HepG2 (cell line): ENCODE measurements around the gene MYOZ3. TPM values are rescaled to one million over a fixed set of nuclear protein-coding genes. Genes with fewer than 3 reads are reported as not detected.
A peak's percentile ranks its signal among the peaks of the same experiment; 100 is the strongest.

Experiments
- CREM ChIP-seq, 2 experiments: sonication (generic) in 1 of 2; formaldehyde crosslinking in 1 of 2; IDR thresholded peaks; 2 replicates each; pipeline versions ENCODE4 v1.4.0 to v1.6.1; 2016 to 2020; ENCODE audit warnings: antibody characterized with exemption in 1 of 2, mild to moderate bottlenecking in 1 of 2, missing genetic modification reagents in 1 of 2
- HCFC1 ChIP-seq: fragments of 150-350 bp; IDR thresholded peaks from 2 replicates; pipeline ENCODE4 v1.6.1; 2014; ENCODE audit warnings: low read depth, low read length
- SMAD1 ChIP-seq: sonication (generic); formaldehyde crosslinking; IDR thresholded peaks from 2 replicates; pipeline ENCODE4 v1.4.0; 2020; ENCODE audit warnings: missing genetic modification reagents, low read depth, mild to moderate bottlenecking, borderline replicate concordance
- ZNF768 ChIP-seq: sonication (generic); formaldehyde crosslinking; IDR thresholded peaks from 2 replicates; pipeline ENCODE4 v1.4.0; 2020; ENCODE audit warnings: missing genetic modification reagents
- polyA plus RNA-seq, 8 experiments: library from polyadenylated mRNA; depleted of rRNA in 3 of 8; stranded (reverse) in 7 of 8; unstranded in 1 of 8; fragments of >200 nt; fragmentation: Illumina TruSeq in 4 of 8; extraction: Trizol in 4 of 8; gene quantifications; 2 replicates each; pipeline versions ENCODE4 v1.2.1 to v1.2.3, GENCODE V29; 2011 to 2016; ENCODE audit warnings: low read depth in 4 of 8, missing spikeins in 1 of 8, mixed read lengths in 1 of 8; ENCODE audit not compliant: insufficient read depth in 1 of 8
- total RNA-seq, 5 experiments: library from RNA; depleted of rRNA; stranded (reverse); fragments of >200 nt; fragmentation: Illumina TruSeq; extraction: Trizol; gene quantifications; 2 replicates each; pipeline ENCODE4 v1.2.3, GENCODE V29; 2016; ENCODE audit warnings: low read depth in 1 of 5
- TF ChIP-seq, protein P1 (sequence below): sonication (generic); formaldehyde crosslinking; IDR thresholded peaks from one replicate; pipeline ENCODE4 v1.5.1; 2020; ENCODE audit warnings: mild to moderate bottlenecking, missing genetic modification reagents; ENCODE audit errors: not compliant biosample characterization
- TF ChIP-seq, protein P2 (sequence below): sonication (generic); formaldehyde crosslinking; IDR thresholded peaks from 2 replicates; pipeline ENCODE4 v1.8.1; 2023; ENCODE audit warnings: mild to moderate bottlenecking, missing genetic modification reagents
- TF ChIP-seq, protein P3 (sequence below): fragments of 450-650 bp; IDR thresholded peaks from 2 replicates; pipeline ENCODE4 v1.6.1; 2017
- TF ChIP-seq, protein P4 (sequence below), 2 experiments: IDR thresholded peaks; 2 replicates each; pipeline ENCODE4 v1.6.1; 2011 to 2012; ENCODE audit warnings: low read length in 2 of 2, borderline replicate concordance in 1 of 2, low read depth in 1 of 2, mild to moderate bottlenecking in 1 of 2, moderate library complexity in 1 of 2
- TF ChIP-seq, protein P5 (sequence below): sonication (generic); formaldehyde crosslinking; IDR thresholded peaks from 2 replicates; pipeline ENCODE4 v1.4.0; 2020; ENCODE audit warnings: missing genetic modification reagents, borderline replicate concordance

The MYOZ3 gene
- total and polyA plus RNA-seq, 2 of the 13 experiments (the other 11 are each of a cell fraction or from before 2014, with no cell fraction given): 0.05 TPM; not detected in 1

DNA sequence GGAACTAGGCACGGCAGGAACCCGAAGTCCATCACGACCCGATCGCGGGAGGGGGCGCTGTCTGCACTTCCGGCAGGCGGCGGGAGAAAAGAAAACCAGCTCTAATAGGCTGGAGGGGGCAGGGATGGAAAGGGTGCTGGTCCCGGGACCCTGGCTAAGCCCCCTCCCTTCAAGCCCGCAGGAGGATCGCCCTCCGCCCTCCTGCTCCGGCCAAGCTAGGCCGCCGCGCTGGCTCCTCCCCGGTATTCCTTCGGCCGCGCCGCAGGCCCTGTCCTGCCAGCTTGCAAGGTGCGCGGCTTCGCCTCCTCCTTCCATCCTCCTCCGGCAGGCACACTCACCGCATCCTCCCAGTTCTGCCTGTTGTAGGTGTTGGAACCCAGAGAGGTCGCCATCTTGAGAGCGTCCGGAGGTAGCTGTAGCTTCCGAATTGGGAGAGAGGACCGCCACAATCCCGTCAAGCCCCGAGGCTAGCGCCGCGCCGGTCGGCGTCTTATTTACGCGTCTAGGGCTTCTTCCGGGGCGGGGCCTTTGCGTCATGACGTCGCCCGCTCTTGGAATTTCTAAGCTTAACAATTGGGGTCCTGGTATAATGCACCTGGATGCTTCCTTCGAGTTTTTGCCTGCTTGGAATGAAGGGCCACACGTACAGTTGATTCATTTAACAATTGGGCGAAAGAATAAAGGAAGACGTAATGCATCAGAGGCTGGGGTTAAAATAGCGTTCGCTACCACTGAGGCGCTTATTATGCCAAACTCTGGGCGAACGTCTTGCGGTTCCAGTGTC is 39.7 kb downstream of the MYOZ3 start, which contains the start of gene RBM22 (continued):
- TF ChIP-seq HCFC1: peak; percentile 30; the same call in 1 of the 2 replicates
- TF ChIP-seq CREM (IDR thresholded peaks at IDR 0.05): peak; percentile 98
- TF ChIP-seq CREM (CRISPR knock-in tag; IDR thresholded peaks at IDR 0.05): no peak
- TF ChIP-seq ZNF768 (CRISPR knock-in tag): peak; percentile 20; the same call in 1 of the 2 replicates
- TF ChIP-seq, protein P1, sequence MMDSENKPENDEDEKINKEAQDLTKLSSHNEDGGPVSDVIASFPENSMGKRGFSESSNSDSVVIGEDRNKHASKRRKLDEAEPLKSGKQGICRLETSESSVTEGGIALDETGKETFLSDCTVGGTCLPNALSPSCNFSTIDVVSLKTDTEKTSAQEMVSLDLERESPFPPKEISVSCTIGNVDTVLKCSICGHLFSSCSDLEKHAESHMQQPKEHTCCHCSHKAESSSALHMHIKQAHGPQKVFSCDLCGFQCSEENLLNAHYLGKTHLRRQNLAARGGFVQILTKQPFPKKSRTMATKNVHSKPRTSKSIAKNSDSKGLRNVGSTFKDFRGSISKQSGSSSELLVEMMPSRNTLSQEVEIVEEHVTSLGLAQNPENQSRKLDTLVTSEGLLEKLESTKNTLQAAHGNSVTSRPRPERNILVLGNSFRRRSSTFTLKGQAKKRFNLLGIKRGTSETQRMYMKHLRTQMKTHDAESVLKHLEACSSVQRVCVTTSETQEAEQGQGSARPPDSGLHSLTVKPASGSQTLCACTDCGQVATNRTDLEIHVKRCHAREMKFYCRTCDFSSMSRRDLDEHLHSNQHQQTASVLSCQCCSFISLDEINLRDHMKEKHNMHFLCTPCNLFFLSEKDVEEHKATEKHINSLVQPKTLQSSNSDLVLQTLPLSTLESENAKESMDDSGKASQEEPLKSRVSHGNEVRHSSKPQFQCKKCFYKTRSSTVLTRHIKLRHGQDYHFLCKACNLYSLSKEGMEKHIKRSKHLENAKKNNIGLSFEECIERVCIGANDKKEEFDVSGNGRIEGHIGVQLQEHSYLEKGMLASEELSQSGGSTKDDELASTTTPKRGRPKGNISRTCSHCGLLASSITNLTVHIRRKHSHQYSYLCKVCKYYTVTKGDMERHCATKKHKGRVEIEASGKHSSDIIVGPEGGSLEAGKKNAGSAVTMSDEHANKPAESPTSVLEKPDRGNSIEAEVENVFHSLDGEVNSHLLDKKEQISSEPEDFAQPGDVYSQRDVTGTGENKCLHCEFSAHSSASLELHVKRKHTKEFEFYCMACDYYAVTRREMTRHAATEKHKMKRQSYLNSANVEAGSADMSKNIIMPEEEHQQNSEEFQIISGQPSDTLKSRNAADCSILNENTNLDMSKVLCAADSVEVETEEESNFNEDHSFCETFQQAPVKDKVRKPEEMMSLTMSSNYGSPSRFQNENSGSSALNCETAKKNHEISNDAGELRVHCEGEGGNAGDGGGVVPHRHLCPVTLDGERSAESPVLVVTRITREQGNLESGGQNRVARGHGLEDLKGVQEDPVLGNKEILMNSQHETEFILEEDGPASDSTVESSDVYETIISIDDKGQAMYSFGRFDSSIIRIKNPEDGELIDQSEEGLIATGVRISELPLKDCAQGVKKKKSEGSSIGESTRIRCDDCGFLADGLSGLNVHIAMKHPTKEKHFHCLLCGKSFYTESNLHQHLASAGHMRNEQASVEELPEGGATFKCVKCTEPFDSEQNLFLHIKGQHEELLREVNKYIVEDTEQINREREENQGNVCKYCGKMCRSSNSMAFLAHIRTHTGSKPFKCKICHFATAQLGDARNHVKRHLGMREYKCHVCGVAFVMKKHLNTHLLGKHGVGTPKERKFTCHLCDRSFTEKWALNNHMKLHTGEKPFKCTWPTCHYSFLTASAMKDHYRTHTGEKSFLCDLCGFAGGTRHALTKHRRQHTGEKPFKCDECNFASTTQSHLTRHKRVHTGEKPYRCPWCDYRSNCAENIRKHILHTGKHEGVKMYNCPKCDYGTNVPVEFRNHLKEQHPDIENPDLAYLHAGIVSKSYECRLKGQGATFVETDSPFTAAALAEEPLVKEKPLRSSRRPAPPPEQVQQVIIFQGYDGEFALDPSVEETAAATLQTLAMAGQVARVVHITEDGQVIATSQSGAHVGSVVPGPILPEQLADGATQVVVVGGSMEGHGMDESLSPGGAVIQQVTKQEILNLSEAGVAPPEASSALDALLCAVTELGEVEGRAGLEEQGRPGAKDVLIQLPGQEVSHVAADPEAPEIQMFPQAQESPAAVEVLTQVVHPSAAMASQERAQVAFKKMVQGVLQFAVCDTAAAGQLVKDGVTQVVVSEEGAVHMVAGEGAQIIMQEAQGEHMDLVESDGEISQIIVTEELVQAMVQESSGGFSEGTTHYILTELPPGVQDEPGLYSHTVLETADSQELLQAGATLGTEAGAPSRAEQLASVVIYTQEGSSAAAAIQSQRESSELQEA (CRISPR knock-in tag): peak; percentile 64
- TF ChIP-seq, protein P2, sequence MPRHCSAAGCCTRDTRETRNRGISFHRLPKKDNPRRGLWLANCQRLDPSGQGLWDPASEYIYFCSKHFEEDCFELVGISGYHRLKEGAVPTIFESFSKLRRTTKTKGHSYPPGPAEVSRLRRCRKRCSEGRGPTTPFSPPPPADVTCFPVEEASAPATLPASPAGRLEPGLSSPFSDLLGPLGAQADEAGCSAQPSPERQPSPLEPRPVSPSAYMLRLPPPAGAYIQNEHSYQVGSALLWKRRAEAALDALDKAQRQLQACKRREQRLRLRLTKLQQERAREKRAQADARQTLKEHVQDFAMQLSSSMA (CRISPR knock-in tag): peak; percentile 99
- TF ChIP-seq, protein P3, sequence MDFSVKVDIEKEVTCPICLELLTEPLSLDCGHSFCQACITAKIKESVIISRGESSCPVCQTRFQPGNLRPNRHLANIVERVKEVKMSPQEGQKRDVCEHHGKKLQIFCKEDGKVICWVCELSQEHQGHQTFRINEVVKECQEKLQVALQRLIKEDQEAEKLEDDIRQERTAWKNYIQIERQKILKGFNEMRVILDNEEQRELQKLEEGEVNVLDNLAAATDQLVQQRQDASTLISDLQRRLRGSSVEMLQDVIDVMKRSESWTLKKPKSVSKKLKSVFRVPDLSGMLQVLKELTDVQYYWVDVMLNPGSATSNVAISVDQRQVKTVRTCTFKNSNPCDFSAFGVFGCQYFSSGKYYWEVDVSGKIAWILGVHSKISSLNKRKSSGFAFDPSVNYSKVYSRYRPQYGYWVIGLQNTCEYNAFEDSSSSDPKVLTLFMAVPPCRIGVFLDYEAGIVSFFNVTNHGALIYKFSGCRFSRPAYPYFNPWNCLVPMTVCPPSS: no peak
- 0 out of 2 replicates have a peak, but pooled peaks have one; percentile 82 for TF ChIP-seq SMAD1 (CRISPR knock-in tag)
- TF ChIP-seq, protein P4, sequence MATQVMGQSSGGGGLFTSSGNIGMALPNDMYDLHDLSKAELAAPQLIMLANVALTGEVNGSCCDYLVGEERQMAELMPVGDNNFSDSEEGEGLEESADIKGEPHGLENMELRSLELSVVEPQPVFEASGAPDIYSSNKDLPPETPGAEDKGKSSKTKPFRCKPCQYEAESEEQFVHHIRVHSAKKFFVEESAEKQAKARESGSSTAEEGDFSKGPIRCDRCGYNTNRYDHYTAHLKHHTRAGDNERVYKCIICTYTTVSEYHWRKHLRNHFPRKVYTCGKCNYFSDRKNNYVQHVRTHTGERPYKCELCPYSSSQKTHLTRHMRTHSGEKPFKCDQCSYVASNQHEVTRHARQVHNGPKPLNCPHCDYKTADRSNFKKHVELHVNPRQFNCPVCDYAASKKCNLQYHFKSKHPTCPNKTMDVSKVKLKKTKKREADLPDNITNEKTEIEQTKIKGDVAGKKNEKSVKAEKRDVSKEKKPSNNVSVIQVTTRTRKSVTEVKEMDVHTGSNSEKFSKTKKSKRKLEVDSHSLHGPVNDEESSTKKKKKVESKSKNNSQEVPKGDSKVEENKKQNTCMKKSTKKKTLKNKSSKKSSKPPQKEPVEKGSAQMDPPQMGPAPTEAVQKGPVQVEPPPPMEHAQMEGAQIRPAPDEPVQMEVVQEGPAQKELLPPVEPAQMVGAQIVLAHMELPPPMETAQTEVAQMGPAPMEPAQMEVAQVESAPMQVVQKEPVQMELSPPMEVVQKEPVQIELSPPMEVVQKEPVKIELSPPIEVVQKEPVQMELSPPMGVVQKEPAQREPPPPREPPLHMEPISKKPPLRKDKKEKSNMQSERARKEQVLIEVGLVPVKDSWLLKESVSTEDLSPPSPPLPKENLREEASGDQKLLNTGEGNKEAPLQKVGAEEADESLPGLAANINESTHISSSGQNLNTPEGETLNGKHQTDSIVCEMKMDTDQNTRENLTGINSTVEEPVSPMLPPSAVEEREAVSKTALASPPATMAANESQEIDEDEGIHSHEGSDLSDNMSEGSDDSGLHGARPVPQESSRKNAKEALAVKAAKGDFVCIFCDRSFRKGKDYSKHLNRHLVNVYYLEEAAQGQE (IDR thresholded peaks at IDR 0.05; ENCODE audit: borderline replicate concordance in 1 of 2, low read depth in 1 of 2, low read length in 2 of 2): peak in 1 of 2 experiments; percentile 40; a peak in 1 of 4 replicates
- TF ChIP-seq, protein P5, sequence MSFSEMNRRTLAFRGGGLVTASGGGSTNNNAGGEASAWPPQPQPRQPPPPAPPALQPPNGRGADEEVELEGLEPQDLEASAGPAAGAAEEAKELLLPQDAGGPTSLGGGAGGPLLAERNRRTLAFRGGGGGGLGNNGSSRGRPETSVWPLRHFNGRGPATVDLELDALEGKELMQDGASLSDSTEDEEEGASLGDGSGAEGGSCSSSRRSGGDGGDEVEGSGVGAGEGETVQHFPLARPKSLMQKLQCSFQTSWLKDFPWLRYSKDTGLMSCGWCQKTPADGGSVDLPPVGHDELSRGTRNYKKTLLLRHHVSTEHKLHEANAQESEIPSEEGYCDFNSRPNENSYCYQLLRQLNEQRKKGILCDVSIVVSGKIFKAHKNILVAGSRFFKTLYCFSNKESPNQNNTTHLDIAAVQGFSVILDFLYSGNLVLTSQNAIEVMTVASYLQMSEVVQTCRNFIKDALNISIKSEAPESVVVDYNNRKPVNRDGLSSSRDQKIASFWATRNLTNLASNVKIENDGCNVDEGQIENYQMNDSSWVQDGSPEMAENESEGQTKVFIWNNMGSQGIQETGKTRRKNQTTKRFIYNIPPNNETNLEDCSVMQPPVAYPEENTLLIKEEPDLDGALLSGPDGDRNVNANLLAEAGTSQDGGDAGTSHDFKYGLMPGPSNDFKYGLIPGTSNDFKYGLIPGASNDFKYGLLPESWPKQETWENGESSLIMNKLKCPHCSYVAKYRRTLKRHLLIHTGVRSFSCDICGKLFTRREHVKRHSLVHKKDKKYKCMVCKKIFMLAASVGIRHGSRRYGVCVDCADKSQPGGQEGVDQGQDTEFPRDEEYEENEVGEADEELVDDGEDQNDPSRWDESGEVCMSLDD (CRISPR knock-in tag): peak; percentile 62; the same call in 1 of the 2 replicates
